ENCODE data around the gene SLX9.

The SLX9 gene

GRCh38 chr21:44994047-44994694 lies 54.3 kb downstream of the SLX9 start:
- no peak for TF ChIP-seq CTCF (IDR thresholded peaks at IDR 0.05; ENCODE audit: borderline replicate concordance, control extremely low read depth, extremely low read depth, insufficient read depth, missing control alignments)
- in situ Hi-C loops (cut with MboI; ENCODE audit: low sequenced_read_pairs, unreplicated experiment): no loop called here
- no peak for DNase-seq (ENCODE audit: low spot score)

GRCh38 chr21:44994695-44995342 lies 55.0 kb downstream of the SLX9 start:
- in situ Hi-C loops (cut with MboI; ENCODE audit: low sequenced_read_pairs, unreplicated experiment): no loop called here
- DNase-seq (ENCODE audit: low spot score): no peak

GRCh38 chr21:44995343-44995941 lies 55.6 kb downstream of the SLX9 start:
- no peak for TF ChIP-seq CTCF (IDR thresholded peaks at IDR 0.05; ENCODE audit: borderline replicate concordance, control extremely low read depth, extremely low read depth, insufficient read depth, missing control alignments)
- no peak for DNase-seq (ENCODE audit: low spot score)
- in situ Hi-C loops (cut with MboI; ENCODE audit: low sequenced_read_pairs, unreplicated experiment): no loop called here

More at GRCh38 chr21:44994695-44995342, 55.0 kb downstream of the SLX9 start:
- no peak for TF ChIP-seq CTCF (IDR thresholded peaks at IDR 0.05; ENCODE audit: borderline replicate concordance, control extremely low read depth, extremely low read depth, insufficient read depth, missing control alignments)

GRCh38 chr21:44996096-44996495 lies 56.3 kb downstream of the SLX9 start:
- no peak for DNase-seq (ENCODE audit: low spot score)
- in situ Hi-C loops (cut with MboI; ENCODE audit: low sequenced_read_pairs, unreplicated experiment): no loop called here
- no peak for TF ChIP-seq CTCF (IDR thresholded peaks at IDR 0.05; ENCODE audit: borderline replicate concordance, control extremely low read depth, extremely low read depth, insufficient read depth, missing control alignments)

GRCh38 chr21:44996501-44996921 lies 56.7 kb downstream of the SLX9 start:
- TF ChIP-seq CTCF (IDR thresholded peaks at IDR 0.05; ENCODE audit: borderline replicate concordance, control extremely low read depth, extremely low read depth, insufficient read depth, missing control alignments): no peak
- DNase-seq (ENCODE audit: low spot score): no peak
- in situ Hi-C loops (cut with MboI; ENCODE audit: low sequenced_read_pairs, unreplicated experiment): no loop called here

- in situ Hi-C loops (cut with MboI; ENCODE audit: low sequenced_read_pairs, unreplicated experiment): no loop called here
- DNase-seq (ENCODE audit: low spot score): no peak
- TF ChIP-seq CTCF (IDR thresholded peaks at IDR 0.05; ENCODE audit: borderline replicate concordance, control extremely low read depth, extremely low read depth, insufficient read depth, missing control alignments): no peak
Measured at GRCh38 chr21:44996983-44997936, 57.4 kb downstream of the SLX9 start.

Data from GM13976 (cell line).